ENCODE measurements around the gene TRAK1.

Gene TRAK1

GRCh38 chr3:42214064-42214463 is 122.9 kb downstream of the TRAK1 start:
- DNase-seq (ENCODE audit: low read depth) = no peak
- TF ChIP-seq, protein P1, sequence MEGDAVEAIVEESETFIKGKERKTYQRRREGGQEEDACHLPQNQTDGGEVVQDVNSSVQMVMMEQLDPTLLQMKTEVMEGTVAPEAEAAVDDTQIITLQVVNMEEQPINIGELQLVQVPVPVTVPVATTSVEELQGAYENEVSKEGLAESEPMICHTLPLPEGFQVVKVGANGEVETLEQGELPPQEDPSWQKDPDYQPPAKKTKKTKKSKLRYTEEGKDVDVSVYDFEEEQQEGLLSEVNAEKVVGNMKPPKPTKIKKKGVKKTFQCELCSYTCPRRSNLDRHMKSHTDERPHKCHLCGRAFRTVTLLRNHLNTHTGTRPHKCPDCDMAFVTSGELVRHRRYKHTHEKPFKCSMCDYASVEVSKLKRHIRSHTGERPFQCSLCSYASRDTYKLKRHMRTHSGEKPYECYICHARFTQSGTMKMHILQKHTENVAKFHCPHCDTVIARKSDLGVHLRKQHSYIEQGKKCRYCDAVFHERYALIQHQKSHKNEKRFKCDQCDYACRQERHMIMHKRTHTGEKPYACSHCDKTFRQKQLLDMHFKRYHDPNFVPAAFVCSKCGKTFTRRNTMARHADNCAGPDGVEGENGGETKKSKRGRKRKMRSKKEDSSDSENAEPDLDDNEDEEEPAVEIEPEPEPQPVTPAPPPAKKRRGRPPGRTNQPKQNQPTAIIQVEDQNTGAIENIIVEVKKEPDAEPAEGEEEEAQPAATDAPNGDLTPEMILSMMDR (IDR thresholded peaks at IDR 0.05; ENCODE audit: control insufficient read depth, insufficient read depth, low read depth, low read length, missing control alignments) = no peak
- H3K4me3 ChIP-seq (ENCODE audit: control insufficient read depth, low read depth, low read length) = no peak overlapping the region

DNA sequence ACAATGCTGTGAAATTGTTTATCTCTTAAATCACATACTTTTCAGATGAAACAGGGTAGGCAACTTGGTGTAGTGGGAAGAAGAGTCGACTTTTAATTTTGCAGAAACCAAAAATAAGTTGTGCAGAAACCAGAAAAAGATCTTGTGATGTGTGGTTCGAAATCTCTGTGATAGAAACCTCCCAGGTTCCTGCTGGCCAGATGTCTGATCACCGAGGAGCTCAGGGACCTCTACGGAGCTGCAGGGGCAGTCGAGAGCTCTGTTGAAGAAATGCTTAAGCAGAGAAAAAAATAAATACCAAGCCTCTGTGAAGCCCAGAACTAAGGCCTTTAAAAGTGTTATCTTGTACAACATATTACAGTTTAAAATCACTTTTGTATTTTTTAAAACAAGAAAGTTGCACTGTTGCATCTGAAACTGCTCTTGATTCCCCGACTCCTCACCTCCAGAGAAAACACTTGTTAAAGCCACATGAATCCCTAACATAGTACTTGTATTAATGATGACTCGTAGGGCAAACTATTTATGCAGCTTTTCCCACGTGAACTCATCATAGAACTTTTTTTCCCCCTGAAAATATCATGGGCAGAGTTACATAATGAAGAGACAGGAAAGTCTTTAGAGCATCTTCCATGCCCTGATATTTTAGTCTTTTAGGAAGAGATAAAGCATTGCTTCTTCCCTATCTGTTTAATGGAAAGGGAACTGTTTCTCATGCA is 123.6 kb downstream of the TRAK1 start:
- H3K4me3 ChIP-seq (ENCODE audit: control insufficient read depth, low read depth, low read length) = no peak overlapping the region
- TF ChIP-seq, protein P1 (IDR thresholded peaks at IDR 0.05; ENCODE audit: control insufficient read depth, insufficient read depth, low read depth, low read length, missing control alignments) = no peak
- DNase-seq (ENCODE audit: low read depth) = no peak

DNA sequence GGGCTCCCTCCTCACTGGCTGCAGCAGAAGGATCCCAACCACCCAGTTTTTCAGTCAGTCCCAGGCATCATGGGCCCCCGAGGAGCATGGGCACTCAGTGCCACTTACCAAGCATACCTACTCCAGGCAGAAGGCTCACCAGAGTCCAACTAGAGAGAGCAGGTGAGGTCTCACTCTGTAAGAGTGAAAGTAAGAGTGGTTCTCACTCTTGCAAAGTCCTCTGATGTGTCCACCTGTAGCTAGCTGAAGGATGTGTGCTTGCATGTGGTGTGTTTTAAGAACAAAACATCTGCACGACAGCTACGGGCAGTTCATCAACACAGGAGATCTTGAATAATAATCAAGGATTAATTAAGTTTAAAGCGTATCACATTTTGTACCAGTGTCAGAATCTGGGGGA is 125.1 kb downstream of the TRAK1 start:
- H3K4me3 ChIP-seq (ENCODE audit: control insufficient read depth, low read depth, low read length) = no peak overlapping the region
- TF ChIP-seq, protein P1 (IDR thresholded peaks at IDR 0.05; ENCODE audit: control insufficient read depth, insufficient read depth, low read depth, low read length, missing control alignments) = no peak
- no peak for DNase-seq (ENCODE audit: low read depth)

DNA sequence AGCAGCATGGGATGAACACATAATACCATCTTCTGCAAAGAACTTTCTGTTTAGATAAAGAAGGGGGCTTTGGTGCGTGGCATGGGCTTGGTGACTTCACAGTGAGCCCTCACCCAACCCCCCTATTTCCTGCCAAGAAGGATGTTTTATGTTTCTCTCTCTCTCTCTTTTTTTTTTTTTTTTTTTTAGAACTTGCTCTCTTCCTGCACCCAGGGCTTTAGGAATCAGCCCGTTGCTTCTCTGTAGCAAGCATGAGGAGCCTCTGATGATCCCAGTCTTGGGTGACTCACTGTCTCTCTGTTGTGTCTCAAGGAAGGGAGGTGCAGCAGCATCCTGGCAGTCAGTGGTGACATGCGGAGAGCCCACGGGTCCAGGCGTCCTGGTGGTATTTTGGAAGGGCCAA is 125.8 kb downstream of the TRAK1 start:
- no peak for DNase-seq (ENCODE audit: low read depth)
- no peak overlapping the region for H3K4me3 ChIP-seq (ENCODE audit: control insufficient read depth, low read depth, low read length)
- TF ChIP-seq, protein P1 (IDR thresholded peaks at IDR 0.05; ENCODE audit: control insufficient read depth, insufficient read depth, low read depth, low read length, missing control alignments) = no peak

DNA sequence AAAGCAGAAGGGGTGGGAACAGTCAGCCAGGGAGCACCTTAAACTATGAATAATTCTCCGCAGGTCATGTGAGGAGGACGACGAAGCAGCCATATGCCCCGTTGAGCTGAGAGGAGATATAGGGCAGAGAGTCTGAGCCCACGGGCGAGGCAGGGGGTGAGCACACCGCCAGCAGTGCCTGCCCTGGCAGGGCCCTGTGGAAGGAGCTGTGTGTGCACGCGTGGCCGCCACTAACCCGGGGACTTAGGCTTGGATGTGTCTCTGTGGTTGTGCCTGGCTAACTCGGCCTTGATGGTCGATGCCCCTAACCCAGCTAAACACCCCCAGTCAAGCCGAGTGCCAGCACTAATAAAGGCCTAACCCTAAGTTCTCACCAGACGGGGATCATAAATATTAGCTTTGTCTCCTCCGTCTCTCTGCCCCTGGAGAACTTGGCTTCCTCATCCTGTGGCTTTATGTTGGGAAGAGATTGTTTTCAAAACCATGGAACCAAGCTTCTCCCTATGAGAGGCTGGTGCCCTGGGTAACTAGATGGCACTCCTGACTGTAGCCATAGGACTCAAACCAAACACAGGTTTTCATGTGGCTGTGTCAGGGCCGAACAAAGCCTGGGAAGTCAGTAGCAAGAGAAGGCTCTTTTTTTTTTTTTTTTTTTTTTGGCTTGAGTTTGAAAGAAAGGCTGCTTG is 129.4 kb downstream of the TRAK1 start:
- no peak for DNase-seq (ENCODE audit: low read depth)
- TF ChIP-seq, protein P1 (IDR thresholded peaks at IDR 0.05; ENCODE audit: control insufficient read depth, insufficient read depth, low read depth, low read length, missing control alignments) = no peak
- H3K4me3 ChIP-seq (ENCODE audit: control insufficient read depth, low read depth, low read length) = no peak overlapping the region

- no peak for DNase-seq (ENCODE audit: low read depth)
- no peak overlapping the region for H3K4me3 ChIP-seq (ENCODE audit: control insufficient read depth, low read depth, low read length)
- TF ChIP-seq, protein P1 (IDR thresholded peaks at IDR 0.05; ENCODE audit: control insufficient read depth, insufficient read depth, low read depth, low read length, missing control alignments) = no peak
Measured at GRCh38 chr3:42222942-42223693, 132.0 kb downstream of the TRAK1 start.
